Effector memory CD4-positive, alpha-beta T cell (primary cell): ENCODE measurements around the gene FNTB.

Experiments used
- DNase-seq, 3 donors: peaks; one replicate each; pipeline ENCODE4 v3.0.0-alpha.2; 2020
- H3K27ac ChIP-seq: 2 replicates; pipeline ENCODE4 v1.7.0; 2013; ENCODE audit warnings: mild to moderate bottlenecking, low read length, moderate library complexity; ENCODE audit not compliant: insufficient read depth, poor library complexity, severe bottlenecking
- H3K27me3 ChIP-seq: replicated peaks from 2 replicates; pipeline ENCODE4 v1.7.0; 2013; ENCODE audit warnings: mild to moderate bottlenecking, low read length; ENCODE audit not compliant: insufficient read depth, control insufficient read depth, poor library complexity, severe bottlenecking
- H3K36me3 ChIP-seq: 2 replicates; pipeline ENCODE4 v1.7.0; 2013; ENCODE audit warnings: mild to moderate bottlenecking, low read length, moderate library complexity; ENCODE audit not compliant: control insufficient read depth, insufficient read depth
- H3K4me1 ChIP-seq: 2 replicates; pipeline ENCODE4 v1.7.0; 2013; ENCODE audit warnings: low read length, mild to moderate bottlenecking; ENCODE audit not compliant: control insufficient read depth, insufficient read depth, poor library complexity, severe bottlenecking
- H3K4me3 ChIP-seq: 2 replicates; pipeline ENCODE4 v1.7.0; 2013; ENCODE audit warnings: low read length, low read depth, mild to moderate bottlenecking; ENCODE audit not compliant: insufficient read depth, poor library complexity, severe bottlenecking
- H3K9me3 ChIP-seq: 2 replicates; pipeline ENCODE4 v1.7.0; 2013; ENCODE audit warnings: mild to moderate bottlenecking, low read length, moderate library complexity; ENCODE audit not compliant: control insufficient read depth

The FNTB gene

DNA sequence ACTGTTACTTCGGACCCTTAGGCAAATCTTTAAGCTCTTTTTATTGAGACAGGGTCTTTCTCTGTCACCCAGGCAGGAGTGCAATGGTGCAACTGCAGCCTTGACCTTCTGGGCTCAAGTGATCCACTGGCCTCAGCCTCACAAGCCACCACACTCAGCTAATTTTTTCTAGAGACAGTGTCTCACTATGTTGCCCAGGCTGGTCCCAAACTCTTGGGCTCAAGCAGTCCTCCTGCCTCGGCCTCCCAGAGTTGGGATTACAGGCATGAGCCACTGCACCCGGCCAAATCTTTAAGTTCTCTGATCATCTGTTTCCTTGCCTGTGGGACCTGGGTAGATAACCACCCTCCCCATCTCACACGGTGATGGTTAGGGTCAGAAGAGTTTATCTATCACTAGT lies 41.8 kb upstream of the FNTB start:
- H3K36me3 ChIP-seq, result peaks cover 24% of the 10 kb centered on the region
- no peaks in the 10 kb centered on the region for H3K4me1 ChIP-seq
- no peak overlapping the region for H3K27ac ChIP-seq
- DNase-seq, result no peak
- no peak overlapping the region for H3K4me3 ChIP-seq
- no peaks in the 10 kb centered on the region for H3K9me3 ChIP-seq
- no peaks in the 10 kb centered on the region for H3K27me3 ChIP-seq

- H3K36me3 ChIP-seq, result peaks cover 19% of the 10 kb centered on the region
- no peaks in the 10 kb centered on the region for H3K9me3 ChIP-seq
- no peak for DNase-seq
- H3K27ac ChIP-seq, result no peak overlapping the region
- no peaks in the 10 kb centered on the region for H3K4me1 ChIP-seq
- H3K4me3 ChIP-seq, result no peak overlapping the region
- H3K27me3 ChIP-seq, result no peaks in the 10 kb centered on the region
These were observed 41.1 kb upstream of the FNTB start for GRCh38 chr14:64945431-64946178.

GRCh38 chr14:64946310-64947045 lies 40.2 kb upstream of the FNTB start:
- H3K27ac ChIP-seq, result no peak overlapping the region

DNA sequence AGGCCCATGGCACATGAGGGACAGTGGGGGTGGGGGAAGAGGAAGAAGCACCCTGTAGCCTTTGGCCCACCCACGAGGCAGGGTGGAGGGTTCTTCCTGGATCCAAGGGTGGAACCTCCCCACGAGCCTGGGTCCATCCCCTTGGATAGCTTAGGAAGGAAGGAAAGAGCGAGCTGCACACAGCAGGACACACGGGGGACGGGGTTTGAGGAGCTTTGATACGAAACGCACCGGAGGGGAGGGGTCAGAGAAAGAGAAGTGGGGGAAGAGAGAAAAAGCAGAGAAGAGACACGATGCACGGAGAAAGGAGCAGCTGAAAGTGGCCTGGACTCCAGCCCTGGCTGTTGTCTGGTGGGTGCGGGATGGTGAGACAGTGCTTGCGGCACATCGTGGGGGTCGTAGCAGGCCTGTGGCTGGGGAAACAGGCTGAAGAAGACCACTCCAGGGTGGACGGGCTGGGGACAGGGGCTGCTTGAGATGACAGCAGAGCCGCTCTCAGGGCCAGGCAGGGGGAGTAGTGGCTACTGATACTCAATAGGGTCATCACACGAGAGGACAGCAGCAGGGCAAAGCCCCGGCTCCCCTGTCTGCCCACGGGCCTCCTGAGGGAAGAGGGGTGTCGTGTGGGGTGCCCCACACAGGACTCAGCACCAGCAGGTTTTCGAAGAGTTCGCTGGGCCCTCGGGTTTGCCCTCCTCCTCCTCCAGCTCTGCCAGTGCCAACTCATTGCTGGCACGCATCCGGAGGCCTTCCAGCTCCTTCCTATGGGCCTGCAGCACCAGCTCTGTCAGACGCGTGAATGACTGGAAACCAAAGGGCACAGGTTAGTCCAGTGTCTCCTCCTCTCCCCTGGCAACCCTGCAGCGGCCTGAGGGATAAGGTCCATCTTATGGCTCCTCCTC lies 38.7 kb upstream of the FNTB start:
- no peaks in the 10 kb centered on the region for H3K27me3 ChIP-seq
- H3K36me3 ChIP-seq, result peaks cover 19% of the 10 kb centered on the region
- no peaks in the 10 kb centered on the region for H3K4me1 ChIP-seq

More at GRCh38 chr14:64946310-64947045, 40.2 kb upstream of the FNTB start:
- Histone ChIP-seq H3K4me3 (no peak overlapping the region), H3K9me3 (no peaks in the 10 kb centered on the region), H3K27me3 (no peaks in the 10 kb centered on the region), H3K4me1 (no peaks in the 10 kb centered on the region), H3K36me3 (peaks cover 19% of the 10 kb centered on the region)
- no peak for DNase-seq

DNA sequence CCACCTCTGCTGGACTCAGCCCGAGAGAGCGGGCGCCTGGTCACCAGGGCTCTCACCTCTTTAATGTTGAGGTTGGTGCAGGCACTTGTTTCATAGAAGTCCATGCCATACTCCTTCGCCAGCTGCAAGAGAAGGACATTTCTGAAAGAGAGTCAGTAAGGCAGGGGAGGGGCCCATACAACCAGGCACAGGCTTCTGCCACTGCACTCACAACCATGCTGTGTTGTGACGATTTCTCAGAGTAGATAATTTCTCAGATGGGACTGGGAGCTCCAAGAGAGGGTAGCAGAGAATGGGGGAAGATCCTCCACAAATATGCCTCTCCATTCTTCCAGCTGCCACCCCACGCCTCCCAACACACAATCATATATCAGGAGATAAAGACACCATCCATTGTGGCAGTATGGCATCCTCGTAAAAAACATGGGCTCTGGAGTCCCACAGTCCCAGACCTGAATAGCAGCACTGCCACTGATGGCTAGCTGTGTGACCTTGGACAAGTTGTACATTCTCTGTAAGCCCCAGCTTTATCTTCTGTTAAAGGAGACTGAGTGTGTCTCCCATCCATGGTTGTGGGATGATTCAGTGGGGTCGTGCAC lies 38.0 kb upstream of the FNTB start:
- Histone ChIP-seq H3K27me3 (no peaks in the 10 kb centered on the region), H3K4me1 (no peaks in the 10 kb centered on the region), H3K27ac (no peak overlapping the region), H3K36me3 (peaks cover 16% of the 10 kb centered on the region), H3K9me3 (no peaks in the 10 kb centered on the region), H3K4me3 (no peak overlapping the region)
- no peak for DNase-seq

More for the DNA sequence above, 38.7 kb upstream of the FNTB start:
- Histone ChIP-seq H3K4me3 (no peak overlapping the region), H3K9me3 (no peaks in the 10 kb centered on the region), H3K27ac (no peak overlapping the region)
- DNase-seq, result no peak

DNA sequence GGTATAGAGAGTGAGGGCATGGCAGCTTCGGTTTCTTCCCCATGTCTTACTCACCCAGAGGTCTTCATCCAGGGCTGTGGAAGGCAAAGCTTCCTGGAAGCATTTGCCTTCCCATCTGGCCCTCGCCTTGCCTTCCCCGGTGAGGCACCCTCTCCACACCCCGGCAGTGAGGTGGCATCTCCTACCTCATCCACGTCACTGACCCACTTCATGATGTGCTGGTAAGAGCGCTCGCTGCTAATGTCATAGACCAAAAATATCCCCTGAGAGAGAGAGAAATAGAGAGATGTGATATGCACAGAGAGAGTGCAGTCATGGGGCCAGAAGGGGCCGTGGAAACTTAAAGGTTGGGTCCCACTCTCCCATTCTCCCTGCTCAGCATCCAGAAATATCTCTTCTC lies 35.8 kb upstream of the FNTB start:
- Histone ChIP-seq H3K36me3 (peaks cover 13% of the 10 kb centered on the region), H3K27ac (no peak overlapping the region), H3K4me3 (no peak overlapping the region), H3K4me1 (no peaks in the 10 kb centered on the region), H3K27me3 (no peaks in the 10 kb centered on the region), H3K9me3 (no peaks in the 10 kb centered on the region)
- DNase-seq, result no peak

DNA sequence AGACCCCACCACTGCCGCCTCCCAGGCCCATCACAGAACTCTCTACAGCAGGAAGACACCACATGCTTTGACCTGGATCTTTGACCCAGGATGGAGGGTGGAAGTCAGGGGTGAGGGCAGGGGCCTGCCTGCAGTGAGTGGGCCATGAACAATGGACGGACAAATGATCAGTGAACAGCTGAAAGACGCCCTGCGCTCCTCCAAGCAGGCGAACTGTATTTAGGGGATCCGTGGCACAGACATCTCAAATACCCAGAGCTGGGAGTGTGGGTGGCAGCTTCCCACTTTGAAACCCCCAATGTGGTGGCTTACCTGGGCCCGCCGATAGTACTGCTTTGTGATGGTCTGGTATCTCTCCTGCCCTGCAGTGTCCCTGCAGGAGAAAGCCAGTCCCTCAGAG lies 35.4 kb upstream of the FNTB start:
- no peak for DNase-seq
- Histone ChIP-seq H3K27ac (no peak overlapping the region), H3K36me3 (peaks cover 10% of the 10 kb centered on the region), H3K4me3 (no peak overlapping the region), H3K9me3 (no peaks in the 10 kb centered on the region), H3K4me1 (no peaks in the 10 kb centered on the region), H3K27me3 (no peaks in the 10 kb centered on the region)

DNA sequence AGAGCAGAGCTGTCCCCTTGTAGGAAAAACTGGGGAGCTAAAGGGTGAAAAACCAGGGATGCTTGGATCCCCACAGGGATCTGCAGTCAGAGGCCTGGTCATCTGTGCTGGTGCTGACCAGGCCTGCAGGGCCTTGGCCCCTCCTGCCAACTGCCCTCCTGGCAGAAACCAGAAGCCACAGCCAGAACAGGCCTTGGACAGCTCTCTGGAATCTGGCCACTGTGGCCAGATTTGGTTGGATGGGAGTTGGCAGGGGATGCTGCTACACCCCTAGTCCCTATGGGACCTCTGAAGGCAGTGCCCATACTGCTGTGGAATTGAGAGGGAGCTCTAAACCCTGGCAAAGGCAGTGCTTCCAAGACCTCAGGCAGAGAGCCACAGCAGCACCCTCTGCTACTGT lies 35.0 kb upstream of the FNTB start:
- Histone ChIP-seq H3K36me3 (peaks cover 10% of the 10 kb centered on the region), H3K27me3 (no peaks in the 10 kb centered on the region), H3K4me1 (no peaks in the 10 kb centered on the region), H3K9me3 (no peaks in the 10 kb centered on the region), H3K4me3 (no peak overlapping the region), H3K27ac (no peak overlapping the region)
- no peak for DNase-seq

DNA sequence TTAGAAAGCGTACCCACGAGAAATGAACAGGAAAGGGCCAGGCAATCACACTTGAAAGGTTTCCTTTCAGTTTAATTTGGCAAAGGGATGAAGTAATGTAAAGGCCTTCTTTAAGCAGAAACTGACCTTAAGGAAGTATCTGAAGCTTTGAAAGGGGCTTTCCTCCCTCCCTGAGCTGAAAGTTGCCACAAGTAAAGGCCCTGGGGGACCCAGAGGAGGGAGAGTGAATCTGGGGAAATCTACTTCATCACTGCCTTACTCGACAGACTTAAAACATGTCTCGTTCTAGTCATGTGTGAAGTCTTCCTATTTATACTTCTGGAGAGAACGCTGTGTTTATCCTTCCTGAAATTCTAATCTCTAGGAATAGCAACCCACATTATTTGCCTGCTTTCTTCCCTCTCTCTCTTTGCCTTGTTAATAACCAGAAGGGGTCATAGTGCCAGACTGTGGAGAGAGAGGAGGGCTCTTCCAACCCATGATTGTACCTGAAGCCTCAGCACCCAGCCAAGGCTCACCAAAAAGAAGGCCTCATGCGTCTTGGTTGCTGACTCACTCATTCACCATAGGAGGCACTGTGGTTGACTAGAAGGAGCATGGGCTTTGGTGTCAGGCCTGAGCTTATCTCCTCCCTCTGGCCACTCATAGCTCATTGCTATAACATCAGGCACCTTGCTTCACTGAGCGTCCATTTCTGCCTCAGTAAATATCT lies 33.9 kb upstream of the FNTB start:
- Histone ChIP-seq H3K9me3 (no peaks in the 10 kb centered on the region), H3K27me3 (no peaks in the 10 kb centered on the region), H3K36me3 (peaks cover 5% of the 10 kb centered on the region), H3K27ac (no peak overlapping the region), H3K4me3 (no peak overlapping the region), H3K4me1 (no peaks in the 10 kb centered on the region)
- DNase-seq, result no peak
